ENCODE data around the gene PLEKHA7.

The PLEKHA7 gene

DNA sequence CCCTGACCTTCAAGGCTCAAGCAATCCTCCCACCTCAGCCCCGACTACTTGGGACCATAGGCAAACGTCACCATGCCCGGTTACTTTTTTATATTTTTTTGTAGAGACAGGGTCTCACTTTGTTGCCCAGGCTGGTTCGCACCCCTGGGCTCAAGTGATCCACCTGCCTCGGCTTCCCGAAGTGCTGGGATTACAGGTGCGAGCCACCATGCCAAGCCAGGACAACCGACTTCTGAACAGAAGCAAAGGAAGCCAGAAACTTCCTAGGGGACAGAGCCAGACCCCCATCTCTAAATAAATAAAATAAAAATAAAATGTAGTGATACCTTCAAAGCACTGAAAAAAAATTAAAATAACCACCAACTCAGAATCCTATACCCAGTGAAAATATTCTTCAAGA, 249.3 kb downstream of the PLEKHA7 start:
- DNase-seq: no peak

DNA sequence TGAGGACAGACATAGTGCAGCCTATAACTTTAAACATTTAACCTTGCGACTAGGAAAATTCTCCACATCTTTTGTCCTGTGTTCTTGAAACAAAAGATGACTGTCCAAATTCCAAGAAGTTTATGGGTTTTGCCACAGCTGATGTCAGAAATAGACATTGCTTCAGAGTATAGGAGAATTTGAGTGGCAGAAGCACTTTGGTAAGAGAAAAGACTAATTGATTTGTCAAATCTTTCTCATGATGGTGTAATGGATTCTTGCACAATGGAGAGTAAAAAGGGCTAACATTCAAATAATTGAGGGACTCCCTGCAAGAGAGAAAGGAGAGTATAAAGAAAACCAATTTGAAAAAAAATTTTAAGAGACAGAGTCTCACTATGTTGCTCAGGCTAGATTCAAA, 250.5 kb downstream of the PLEKHA7 start:
- no peak for DNase-seq

DNA sequence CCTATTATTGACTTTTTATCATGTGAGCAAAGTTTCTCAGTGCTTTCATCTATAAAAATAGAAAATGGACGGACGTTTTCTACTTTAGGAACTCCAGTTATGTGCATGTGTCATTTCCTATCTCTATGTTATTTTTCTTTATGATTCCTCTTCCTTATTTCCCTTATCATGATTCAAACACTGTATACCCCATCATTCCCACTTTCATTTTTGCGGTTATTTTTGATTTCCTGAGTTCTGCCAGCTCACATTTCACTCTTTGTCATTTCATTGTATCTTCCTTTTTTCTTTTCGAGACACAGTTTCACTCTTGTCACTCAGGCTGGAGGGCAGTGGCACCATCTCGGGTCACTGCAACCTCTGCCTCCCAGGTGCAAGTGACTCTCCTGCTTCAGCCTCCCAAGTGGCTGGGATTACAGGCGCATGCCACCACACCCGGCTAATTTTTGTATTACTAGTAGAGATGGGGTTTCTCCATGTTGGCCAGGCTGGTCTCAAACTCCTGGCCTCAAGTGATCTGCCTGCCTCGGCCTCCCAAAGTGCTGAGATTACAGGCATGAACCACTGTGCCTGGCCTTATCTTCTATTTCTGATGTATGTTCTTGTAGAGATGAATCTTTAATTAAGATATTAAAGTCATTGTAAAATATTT, 254.2 kb downstream of the PLEKHA7 start:
- no peak for DNase-seq

DNA sequence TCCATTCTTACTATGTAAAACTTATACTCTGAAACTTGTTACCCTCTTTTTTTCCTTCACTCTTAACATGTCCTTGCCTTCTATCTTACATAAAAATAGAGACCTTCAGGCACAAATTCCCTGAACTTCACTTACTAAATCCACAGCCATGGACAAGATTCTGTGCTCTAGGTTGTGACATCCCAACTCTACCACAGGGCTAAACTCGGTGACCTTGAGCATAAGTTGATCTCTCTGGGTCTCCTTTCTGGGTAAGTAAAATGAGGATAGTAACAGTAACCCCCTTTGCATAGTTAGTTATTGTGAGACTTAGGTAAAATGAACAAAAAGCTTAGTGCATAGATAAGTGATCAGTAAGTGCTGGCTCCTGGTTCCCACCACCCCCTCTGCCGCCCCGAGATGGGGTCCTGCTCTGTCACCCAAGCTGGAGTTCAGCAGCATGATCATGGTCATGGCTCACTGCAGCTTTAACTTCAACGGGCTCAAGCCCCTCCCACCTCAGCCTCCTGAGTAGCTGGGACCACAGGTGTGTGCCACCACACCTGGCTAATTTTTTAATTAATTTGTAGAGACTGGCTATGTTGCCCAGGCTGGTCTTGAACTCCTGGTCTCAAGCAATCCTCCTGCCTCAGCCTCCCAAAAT, 255.7 kb downstream of the PLEKHA7 start:
- DNase-seq: no peak

DNA sequence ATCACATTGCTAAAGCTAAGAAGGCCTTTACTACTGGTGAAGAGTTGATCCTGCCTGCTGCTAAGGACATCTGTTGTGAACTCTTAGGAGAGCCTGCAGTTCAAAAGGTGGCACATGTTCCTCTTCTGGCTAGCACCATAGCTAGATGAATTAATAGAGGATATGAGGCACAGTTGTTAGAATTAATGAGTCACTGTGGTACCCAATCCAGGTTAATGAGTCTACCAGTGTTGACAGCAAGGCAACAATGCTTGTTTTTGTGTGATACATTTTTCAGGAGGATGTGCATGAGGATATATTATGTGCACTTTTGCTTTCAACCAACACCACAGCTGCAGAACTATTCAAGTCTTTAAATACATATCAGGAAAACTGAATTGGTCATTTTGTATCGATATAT, 263.8 kb downstream of the PLEKHA7 start:
- DNase-seq: no peak

DNA sequence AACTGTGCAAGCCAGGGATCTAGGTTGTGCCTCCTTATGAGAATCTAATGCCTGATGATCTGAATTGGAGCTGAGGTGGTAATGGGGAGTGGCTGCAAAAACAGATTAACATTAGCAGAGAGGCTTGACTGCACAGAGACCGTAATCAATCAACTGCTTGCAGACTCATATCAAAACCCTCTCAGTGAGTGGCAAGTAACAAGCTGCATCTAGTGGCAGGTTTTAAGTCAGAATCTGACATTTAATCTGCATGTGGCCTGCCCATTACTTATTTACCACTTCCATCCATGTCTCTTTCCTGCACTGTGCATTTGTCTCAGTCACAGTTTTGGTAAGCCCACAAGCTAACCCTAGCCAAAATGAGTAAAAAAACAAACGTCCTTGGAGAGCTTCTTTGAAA, 264.5 kb downstream of the PLEKHA7 start:
- no peak for DNase-seq

DNA sequence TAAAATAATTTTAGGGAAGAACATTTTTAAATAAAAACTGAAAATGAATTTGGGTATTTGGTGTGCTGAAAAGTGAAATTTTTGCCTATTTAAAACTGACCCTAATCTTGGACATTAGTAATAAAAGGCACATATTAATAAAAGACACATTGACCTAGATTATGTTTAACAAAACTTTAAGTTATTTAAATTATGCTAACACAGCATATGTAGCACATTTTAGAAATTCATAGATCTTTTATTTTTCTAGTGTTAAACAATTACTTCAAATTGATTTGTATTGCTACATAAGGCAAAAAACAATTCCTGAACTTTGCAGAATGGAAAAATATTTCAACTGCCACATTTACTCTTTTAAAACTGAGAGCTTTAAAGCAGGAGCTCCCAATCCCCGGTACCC, 265.1 kb downstream of the PLEKHA7 start:
- no peak for DNase-seq

DNA sequence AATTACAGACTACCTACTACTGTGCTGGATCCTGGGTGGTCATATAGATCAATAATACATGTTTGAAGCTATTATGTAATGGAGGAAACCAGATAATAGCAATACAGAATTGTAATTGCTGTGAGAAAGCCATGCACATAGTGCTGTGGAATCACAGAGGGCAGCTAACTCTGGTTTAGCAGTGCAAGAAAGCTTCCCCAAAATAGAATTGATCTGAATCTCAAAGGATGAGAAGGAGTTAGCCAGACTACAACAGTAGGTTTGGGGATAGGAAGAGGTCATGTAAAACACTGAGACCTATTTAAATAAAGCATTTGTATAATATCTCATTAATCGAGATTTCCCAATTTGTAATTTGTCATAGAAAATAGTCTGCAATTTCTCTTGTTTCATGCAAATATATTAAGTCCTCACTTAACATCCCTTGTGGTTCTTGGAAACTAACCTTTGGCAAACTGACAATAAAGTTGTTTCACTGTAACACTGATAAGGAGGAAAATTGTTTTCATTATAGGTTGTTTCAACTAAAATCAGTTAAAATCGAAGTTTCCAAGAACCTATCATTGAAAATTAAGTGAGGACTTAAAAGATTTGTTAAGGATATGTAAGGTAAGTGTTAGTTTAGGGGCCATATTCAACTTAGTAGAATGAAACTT, 268.1 kb downstream of the PLEKHA7 start:
- DNase-seq: no peak

DNA sequence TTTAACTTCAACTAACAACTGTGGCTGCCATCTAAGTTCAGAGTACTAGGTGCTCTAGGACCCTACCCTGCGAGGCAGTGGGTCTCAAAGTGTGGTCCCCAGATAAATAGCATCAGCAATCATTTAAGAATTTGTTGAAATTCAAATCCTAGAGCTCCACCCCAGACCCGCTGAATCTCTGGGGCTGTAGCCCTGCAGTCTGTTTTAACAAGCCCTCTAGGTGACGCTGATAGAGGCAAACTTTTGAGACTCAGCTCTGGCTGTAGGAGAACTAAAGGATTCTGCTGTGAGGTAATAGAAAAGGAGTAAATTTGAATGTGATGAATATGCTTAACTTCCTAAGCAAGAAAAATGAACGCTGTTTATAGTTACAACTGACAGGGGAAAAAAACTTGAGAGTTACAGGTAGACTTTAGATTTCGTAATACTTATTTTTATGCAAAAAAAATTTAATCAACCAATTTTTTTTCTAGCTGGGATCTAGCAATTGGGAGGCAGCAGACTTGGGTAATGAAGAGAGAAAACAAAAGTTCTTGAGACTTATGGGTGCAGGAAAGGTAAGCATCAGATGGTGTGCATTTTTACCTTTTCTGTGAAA, 270.0 kb downstream of the PLEKHA7 start:
- no peak for DNase-seq

DNA sequence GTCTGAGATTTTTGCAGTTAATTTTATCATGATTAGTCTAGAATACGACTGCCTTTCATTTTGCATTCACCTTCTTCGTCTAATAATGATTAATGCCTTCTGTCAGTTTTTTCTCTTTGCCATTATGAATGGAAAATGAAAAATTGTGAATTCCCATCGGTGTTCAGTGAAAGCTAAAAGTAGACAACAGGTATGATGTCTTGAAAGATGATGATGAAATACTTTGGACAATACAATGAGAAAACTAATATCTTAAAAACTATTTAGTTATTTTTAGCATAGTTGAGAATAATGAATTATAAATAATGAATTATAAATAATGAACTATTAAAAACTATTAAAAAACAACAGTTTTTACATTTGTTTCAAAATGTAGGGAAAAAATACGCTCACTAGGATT, 270.7 kb downstream of the PLEKHA7 start:
- no peak for DNase-seq

DNA sequence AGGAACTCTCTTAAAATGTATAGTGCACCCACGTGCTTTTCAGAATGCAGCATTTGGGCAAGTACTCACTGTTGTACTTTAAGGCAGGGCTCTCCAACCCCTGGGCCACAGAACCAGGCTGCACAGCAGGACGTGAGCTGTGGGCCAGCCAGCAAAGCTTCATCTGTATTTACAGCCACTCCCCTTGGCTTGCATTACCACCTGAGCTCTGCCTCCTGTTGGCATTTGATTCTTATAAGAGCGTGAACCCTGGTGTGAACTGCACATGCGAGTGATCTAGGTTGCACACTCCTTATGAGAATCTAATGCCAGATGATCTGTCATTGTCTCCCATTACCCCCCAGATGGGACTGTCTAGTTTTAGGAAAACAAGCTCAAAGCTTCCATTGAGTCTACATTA, 272.7 kb downstream of the PLEKHA7 start:
- DNase-seq: no peak

DNA sequence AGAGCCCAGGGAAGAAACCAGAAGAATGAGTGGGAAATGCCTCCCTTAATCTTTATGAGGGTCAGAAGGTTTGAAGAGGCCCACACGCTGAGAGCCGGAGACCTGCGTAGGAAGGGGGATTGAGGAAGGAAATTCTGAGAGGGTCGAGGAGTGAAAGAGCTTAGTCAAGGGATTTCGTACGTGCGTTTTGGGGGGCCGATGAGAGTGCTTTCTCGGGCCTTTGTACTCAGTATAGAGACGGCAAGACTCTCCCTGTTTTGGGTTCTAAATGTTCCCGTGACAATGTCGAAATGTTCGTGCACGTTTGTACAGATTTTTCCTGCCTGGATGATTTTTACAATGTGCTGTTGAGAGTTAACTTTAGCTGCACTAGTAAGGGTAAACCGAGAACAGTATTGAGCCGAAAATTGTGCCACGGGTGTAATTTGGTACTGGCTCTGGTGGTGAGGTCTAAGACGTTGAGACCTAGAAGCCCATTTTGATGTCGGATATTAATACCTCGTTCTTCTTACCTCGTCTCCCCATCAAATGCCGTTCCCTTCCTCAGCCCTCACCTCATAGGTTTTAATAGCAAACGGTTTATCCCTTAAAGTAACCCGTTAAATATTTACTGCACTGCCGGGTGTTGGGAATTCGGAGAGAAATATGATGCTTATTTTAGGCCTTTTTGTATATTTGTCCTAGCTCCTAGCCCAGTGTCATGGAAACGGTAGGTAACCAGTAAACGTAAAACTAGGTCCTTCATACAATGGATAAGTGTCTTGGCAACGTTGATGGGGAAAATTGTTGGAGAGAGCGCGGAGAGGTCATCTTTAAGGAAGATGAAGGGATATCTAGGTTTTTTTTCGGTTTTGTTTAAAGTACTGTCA, 275.0 kb downstream of the PLEKHA7 start:
- DNase-seq: no peak

DNA sequence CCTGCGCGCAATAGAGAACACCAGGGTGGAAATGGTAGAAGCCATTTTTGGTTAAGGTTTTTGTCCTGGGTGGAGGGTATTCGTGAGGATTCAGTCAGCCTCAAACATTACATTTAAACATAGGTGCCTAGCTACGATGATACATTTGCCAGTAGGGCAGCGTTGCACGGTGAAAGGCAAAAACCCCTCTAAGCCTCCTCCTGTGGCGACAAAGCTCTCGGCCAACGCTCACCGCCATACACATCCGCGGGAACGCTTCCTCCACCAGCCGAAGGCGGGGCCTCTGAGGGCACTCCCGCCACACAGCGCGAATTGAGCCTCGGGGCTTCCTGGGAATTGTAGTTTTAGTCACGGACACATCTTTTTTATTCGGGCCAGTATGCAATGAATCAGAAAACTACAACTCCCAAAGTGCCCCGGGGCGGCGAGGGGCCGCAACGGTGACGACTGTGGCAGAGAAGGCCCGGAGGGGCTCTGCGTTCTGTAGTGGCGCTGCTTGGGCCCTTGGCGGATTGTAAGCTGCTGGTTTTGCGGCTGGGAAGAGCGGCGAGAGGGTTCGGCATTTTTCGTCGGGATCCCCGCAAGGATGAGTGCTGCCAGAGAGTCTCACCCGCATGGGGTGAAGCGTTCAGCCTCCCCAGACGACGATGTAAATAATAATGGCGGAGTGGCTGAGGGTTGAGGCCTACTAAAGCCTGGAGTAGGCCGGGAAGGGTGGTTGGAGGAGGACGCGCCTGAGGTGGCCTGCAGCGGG, 275.8 kb downstream of the PLEKHA7 start, which contains the start of gene C11orf58:
C11orf58 (plus strand) TSS at position 455 of the 754 bp plus-strand sequence; CDS start at position 587, 132 bp downstream.
- peak; percentile 91 to 96 for DNase-seq

DNA sequence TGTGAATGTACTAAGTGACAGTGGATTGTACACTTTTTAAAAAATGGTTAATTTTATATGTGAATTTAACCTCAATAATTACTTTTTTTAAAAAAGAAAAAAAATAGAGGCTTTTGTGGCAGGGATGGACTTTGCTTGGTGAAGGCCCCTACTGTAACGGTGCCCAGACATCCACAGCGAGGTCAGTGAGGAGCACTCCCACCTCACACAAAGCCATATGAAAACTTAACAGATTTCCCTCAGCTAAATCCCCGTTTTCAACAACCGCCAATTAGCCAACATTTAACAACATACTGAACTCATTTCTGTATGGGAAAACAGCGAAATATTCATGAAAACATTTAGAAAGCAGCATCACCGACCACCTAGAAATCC, 276.4 kb downstream of the PLEKHA7 start:
- no peak for DNase-seq

All from activated CD4-positive, alpha-beta T cell treated with anti-CD3 and anti-CD28 coated beads for 4 hours (primary cell).